HFF-Myc (cell line): ENCODE measurements around the gene GNPAT.

Experiments used
- DNase-seq: peaks from one replicate; pipeline ENCODE4 v3.0.0-alpha.2; 2011; ENCODE audit warnings: low read depth; ENCODE audit errors: extremely low read depth
- H3K4me3 ChIP-seq: replicated peaks from 2 replicates; pipeline ENCODE4 v1.5.1; 2011; ENCODE audit warnings: low read depth, mild to moderate bottlenecking, control low read depth, low read length
- TF ChIP-seq, protein P1 (sequence below): IDR thresholded peaks from 2 replicates; pipeline ENCODE4 v1.5.1; 2012; ENCODE audit warnings: mild to moderate bottlenecking, low read depth, low read length, control low read depth; ENCODE audit errors: missing control alignments

GNPAT gene

GRCh38 chr1:231234506-231234905 is 6.5 kb upstream of the GNPAT start:
- TF ChIP-seq, protein P1, sequence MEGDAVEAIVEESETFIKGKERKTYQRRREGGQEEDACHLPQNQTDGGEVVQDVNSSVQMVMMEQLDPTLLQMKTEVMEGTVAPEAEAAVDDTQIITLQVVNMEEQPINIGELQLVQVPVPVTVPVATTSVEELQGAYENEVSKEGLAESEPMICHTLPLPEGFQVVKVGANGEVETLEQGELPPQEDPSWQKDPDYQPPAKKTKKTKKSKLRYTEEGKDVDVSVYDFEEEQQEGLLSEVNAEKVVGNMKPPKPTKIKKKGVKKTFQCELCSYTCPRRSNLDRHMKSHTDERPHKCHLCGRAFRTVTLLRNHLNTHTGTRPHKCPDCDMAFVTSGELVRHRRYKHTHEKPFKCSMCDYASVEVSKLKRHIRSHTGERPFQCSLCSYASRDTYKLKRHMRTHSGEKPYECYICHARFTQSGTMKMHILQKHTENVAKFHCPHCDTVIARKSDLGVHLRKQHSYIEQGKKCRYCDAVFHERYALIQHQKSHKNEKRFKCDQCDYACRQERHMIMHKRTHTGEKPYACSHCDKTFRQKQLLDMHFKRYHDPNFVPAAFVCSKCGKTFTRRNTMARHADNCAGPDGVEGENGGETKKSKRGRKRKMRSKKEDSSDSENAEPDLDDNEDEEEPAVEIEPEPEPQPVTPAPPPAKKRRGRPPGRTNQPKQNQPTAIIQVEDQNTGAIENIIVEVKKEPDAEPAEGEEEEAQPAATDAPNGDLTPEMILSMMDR: no peak
- H3K4me3 ChIP-seq: no peak overlapping the region
- DNase-seq: no peak

DNA sequence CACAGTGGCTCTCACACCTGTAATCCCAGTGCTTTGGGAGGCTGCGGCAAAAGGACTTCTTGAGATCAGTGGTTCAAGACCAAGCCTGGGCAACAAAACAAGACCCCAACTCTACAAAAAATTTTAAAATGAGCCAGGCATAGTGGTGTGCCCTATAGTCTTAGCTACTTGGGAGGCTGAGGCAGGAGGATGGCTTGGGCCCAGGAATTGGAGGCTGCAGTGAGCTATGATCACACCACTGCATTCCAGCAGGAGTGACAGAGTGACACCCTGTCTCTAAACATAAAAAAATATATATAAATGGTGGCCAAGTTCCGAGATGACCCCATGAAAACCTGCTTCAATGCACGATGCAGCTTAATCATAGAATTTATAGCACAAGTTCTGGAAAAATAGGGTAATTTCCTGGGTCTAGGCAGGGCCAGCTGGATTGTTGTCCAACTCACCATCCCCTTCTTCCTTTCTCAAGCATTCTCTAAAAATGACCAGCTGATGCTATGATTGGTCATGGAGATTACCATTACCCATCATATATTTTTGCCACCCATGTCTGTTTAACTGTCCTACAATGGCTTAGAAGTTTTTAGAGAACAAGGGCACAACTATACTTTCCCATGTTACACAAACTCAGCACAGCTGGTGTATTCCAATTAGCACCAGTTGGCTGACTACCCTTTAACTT is 5.3 kb upstream of the GNPAT start:
- DNase-seq: no peak
- TF ChIP-seq, protein P1: no peak
- H3K4me3 ChIP-seq: no peak overlapping the region

DNA sequence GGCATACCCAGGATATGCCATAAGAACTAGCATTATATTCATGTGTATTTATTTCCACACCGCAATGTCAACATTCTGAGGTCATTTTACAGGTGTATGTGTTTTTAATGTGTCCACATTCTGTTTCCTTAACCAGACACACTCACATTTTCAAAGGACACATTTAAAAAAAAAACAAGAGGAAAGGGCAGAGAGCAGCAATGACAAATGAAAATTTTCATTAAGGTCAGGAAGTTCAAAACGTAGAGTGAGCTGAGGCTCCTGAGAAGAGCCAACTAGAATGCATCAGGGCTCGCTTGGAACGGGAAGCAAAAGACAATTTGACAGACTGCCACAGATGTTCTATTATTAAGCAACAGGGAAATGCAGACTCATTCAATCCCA is 4.8 kb upstream of the GNPAT start:
- DNase-seq: no peak
- H3K4me3 ChIP-seq: no peak overlapping the region
- TF ChIP-seq, protein P1: no peak

DNA sequence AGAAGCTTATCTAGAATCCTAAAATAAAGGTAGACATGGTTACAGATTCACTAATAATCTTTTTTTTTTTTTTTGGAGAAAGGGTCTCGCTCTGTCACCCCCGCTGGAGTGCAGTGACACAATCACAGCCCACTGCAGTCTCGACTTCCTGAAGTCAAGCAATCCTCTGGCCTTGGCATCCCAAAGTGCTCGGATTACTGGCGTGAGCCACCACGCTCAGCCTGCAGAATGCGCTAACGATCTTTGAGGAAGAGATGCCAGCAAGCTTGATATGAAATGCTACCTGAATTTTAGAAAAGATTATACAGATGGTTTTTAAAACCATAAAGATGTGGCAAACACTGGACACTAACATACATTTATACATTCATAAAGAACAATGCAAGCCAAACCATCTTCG is 4.1 kb upstream of the GNPAT start:
- DNase-seq: no peak
- no peak overlapping the region for H3K4me3 ChIP-seq
- TF ChIP-seq, protein P1: no peak

GRCh38 chr1:231238298-231238697 is 2.7 kb upstream of the GNPAT start:
- TF ChIP-seq, protein P1: no peak
- no peak for DNase-seq
- H3K4me3 ChIP-seq: no peak overlapping the region

DNA sequence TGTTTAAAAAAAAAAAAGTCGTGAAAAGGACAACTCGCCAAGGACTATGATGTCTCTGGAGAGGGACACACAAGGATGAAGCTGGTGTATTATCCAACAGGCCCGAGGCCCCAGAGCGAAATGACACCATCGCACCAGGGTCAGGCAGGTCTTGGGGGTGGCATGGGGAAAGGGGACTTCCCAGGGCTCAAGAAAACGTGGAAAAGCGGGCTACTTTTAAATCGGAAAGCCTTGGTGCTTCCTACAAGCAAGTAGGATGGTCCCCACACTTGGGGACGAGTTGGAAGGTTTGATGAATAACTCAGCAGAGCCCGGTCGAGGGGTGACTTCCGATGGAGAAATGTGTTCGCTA is 505 bp upstream of the GNPAT start:
- DNase-seq: no peak
- TF ChIP-seq, protein P1: no peak
- H3K4me3 ChIP-seq: peak overlapping the region; percentile 92

DNA sequence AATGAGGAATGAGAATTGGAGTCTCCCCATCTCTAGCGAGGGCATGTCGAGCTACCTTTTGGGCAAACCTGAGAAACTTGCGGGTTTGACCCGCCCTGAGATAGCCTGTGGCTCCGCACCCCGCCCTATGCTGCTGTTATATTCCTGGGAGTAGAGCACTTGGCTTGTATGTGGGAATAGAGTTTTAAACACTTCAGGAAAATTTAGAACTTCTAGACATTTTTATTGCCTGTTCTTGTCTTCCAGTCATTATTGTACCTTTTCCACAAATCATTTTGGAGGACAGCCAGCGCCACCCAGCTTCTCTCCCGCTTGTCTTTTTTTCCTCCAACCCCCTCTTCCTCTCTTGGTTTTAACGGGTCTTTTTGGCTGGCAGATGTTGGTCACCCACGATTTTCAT is 738 bp downstream of the GNPAT start:
- TF ChIP-seq, protein P1: no peak
- peak overlapping the region; percentile 92 for H3K4me3 ChIP-seq
- no peak for DNase-seq
